GM19328 (cell line): ENCODE measurements around the gene CDIP1.
A peak's percentile ranks its signal among the peaks of the same experiment; 100 is the strongest.

Experiments
- ATAC-seq: cut with Tn5 transposase; IDR thresholded peaks from one replicate; pipeline ENCODE4 v1.9.1; 2021; ENCODE audit warnings: mild to moderate bottlenecking, moderate library complexity; ENCODE audit not compliant: unreplicated experiment

Gene CDIP1

DNA sequence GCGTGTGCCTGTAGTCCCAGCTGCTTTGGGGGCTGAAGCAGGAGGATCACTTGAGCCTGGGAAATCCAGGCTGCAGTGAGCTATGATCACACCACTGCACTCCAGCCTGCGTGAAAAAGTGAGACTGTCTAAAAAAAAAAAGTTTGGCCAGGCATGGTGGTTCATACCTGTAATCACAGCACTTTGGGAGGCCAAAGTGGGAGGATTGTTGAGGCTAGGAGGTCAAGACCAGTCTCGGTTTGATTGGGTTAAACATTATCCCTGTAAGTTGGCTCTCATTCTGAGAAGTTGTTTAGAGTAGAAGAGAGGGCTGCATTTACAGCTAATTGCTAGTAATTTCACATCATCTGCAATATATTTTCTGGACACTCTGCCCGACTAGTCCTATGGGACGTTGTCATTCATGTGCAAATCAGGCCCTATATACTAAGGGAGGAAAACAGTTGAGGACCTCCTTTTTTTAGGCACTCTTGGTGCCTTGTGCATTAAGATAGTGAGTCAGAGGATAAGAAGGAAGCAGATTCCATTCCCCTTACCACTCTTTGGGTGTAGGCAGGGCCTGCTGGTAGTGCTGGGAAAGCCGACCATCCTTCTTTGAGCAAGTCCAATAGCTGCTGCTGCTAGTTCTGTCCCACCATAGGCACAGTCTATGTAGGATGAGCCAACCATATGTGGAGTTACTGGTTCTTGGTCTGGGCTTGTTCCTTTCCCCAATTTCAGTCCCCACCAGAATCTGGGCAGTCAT lies 43.7 kb downstream of the CDIP1 start:
- ATAC-seq, result no peak

DNA sequence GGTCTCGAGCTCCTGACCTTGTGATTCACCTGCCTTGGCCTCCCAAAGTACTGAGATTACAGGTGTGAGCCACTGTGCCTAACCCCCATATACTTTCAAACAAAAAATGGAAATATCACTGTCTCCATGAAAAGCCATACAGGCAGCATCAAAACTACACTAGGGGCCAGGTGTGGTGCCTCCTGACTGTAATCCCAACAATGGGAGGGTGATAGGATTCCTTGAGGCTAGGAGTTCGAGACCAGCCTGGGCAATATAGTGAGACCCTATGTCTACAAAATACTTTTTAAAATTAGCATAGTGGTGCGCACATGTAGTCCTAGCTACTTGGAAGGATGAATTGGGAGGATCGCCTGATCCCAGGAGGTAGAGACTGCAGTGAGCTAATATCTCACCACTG lies 46.7 kb downstream of the CDIP1 start:
- ATAC-seq, result no peak

DNA sequence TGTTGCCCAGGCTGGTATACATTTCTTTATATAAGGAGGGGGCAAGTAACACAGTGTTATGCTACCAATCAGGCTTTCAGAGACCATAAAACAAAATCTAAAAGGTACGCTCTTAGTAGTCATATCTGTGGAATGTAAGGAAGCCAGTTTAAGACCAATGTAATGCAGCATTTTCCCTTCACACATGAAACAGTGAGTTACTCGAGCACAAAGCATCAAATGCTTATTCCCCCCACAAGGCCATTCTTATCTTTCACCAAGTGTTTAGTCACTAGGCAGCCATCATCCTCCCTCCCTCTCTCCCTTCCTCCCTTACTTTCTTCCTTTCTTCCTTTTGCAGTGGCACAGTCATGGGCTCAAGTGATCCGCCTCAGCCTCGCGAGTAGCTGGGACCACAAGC lies 49.5 kb downstream of the CDIP1 start:
- ATAC-seq, result no peak

DNA sequence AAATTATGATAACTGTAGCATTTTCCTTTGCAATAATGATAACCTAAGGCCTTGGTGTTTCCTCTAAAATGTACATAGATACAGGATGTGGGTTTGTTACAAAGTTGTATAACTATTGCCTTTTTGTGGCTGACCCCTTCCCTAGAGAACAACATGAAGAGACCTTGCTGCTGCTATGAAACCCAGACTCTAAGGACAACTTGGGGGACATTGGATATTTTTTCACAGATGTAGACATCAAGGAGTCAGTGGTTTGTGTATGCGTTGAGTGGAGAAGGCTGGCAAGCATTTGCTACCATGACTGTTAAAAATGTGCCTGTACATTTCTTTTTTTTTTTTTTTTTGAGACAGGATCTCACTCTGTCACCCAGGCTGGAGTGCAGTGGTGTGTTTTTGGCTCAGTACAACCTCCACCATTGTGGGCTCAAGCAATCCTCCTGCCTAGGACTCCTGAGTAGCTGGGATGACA lies 50.0 kb downstream of the CDIP1 start:
- no peak for ATAC-seq

DNA sequence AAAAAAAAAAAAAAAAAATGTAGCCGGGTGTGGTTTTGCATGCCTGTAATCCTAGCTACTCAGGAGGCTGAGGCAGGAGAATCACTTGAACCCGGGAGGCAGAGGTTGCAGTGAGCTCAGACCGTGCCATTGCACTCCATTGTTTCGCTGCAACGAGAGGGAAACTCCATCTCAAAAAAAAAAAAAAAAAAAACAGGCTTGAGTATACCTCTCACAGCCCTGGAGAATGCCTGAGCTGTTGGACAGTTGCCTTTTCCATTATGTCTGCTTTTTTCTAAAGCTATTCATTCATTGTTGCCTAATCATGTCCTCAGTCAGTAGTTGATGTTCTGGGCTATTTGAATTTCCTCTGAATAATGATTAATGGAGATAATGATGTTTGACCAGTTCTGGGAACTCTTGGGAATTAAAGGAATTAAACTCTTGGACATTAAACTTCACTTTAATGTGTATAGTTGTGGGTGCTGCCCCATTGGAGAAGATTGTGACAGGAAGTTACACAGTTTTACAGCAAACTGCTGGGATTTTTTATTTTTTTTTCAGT lies 50.5 kb downstream of the CDIP1 start:
- ATAC-seq, result no peak

DNA sequence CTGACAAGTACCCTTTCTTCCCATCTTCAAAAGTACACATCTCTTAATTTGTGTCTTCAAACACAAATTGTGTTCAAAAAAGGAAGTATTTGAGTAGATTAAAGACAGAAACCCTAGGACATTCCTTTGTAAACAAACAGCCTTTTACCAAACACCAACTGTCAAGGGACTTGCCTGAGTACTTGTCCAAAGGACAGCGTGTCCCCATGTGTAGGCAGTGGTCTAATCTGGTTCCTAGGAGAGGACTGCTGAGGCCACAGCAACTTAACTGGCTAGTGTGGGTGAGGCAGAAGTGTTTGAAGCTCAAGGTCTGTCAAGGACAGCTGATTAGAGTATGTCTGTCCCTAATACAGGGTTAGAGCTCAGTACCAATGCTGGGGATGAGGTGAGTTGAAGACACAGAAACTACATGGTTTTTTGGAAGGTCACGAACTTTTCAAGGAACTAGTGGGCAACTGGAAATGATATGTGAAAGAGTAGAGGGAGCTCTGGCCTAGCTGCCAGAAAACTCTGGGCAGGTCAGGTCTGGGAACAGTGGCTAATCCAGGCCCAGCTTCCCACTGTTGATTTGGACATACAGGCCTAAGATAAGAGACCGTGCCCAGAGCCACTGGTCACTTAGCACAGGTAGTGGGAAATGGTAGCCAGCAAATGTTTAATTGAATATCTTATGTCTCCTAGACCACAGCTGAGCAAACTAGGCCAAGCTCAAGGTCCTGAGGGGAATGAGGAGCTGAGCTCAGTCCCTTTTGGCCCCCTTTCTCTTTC lies 52.3 kb downstream of the CDIP1 start:
- no peak for ATAC-seq

DNA sequence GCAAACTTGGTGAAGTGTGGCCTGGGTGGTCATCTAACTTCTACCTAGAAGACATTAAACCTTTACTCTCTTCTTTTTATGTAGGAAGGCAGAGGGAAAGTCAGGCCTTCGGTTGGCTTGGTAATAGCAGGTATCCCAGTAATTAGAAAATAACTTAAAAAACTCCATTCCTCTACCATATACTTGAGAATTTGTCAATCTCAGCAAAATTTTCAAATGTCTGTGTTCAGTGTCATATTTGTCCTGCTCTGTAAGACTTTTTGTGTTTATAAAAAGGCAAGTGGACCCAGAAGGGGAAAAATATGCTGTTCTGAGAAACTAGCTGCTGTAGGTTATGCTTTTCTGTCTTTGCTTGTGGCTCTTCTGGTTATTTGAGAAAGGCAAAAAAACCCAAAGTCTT lies 56.6 kb downstream of the CDIP1 start:
- ATAC-seq, result no peak

DNA sequence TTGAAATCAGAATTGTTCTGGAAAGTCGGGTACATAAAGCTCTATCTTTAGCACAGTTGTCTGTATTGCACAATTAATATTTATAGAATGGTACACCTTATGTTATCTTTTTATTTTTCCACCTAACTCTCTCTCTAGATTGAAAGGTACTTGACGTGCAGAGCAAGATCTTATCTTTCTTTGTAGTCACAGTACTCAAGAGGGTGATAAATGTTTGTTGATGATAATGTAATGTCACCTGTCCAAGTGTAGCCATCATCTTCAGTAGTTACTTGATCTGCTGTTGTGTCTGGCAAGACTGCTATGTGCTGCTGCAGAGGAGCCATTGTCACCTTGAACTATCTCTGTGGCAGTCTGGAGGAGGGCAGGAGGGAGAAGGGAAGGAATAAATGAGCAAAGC lies 57.0 kb downstream of the CDIP1 start:
- no peak for ATAC-seq

DNA sequence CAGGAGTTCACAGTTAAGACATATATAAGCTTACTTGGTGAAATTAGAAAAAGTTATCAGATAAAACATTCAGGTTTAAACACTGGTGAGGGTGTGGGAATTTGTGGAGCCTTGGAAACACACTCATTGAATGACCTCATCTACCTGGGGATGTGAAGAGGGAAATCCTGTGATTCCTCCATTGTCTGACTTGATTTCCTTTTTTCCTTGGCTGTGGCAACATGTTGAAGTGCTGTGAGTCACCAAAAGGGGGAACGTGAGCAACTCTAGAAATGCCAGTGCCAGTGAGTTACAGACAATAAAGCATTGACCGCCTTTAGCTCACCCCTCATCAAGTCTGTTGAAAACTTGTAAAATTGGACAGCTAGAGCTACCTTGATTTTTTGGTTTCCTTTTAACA lies 60.6 kb downstream of the CDIP1 start:
- ATAC-seq, result no peak

DNA sequence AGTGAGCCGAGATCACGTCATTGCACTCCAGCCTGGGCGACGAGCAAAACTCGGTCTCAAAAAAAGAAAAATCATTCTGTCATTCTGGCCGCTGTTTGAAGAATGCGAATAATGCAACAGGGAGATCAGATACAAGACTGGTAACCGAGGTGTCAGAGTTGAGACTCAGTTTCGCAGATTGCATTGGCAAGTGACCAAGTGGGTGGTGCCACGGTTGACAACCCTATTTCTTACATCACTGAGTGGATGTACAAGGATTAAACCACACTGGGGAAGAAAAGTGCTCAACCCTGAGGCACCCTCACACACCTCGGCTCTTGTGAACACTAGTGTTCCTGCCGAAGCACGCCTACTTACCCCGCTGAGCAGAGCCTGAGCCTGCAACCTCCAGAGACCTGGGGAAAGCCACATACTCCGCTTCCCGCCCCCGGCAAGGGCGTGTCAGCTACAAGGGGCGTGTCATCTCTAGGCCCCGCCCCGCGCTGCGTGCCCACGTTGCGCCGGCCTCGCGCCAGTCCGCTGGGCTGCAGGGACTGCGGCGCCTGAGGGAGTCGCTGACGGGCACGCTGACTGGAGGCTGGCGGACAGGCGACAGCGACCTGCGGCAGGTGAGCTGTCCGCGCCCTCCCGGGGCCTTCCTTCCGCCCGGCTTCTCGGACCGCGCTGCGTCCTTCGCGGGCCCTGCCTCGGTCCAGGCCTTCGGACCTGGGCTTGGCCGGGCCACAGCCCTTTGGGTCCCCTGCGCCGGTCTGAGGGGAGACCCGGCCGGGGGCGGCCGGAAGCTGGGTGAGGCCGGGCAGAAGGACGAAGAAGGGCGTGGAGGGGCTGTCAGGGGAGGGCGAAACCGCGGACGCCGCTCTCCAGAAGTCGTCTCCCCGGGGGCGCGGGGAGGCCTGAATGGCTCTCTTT lies 62.4 kb downstream of the CDIP1 start, which contains the start of gene HMOX2:
TSS of gene HMOX2 (plus strand) at position 519 of the 909 bp plus-strand sequence. CDS start 29,127 bp downstream, outside the sequence.
- peak; percentile 83 for ATAC-seq

DNA sequence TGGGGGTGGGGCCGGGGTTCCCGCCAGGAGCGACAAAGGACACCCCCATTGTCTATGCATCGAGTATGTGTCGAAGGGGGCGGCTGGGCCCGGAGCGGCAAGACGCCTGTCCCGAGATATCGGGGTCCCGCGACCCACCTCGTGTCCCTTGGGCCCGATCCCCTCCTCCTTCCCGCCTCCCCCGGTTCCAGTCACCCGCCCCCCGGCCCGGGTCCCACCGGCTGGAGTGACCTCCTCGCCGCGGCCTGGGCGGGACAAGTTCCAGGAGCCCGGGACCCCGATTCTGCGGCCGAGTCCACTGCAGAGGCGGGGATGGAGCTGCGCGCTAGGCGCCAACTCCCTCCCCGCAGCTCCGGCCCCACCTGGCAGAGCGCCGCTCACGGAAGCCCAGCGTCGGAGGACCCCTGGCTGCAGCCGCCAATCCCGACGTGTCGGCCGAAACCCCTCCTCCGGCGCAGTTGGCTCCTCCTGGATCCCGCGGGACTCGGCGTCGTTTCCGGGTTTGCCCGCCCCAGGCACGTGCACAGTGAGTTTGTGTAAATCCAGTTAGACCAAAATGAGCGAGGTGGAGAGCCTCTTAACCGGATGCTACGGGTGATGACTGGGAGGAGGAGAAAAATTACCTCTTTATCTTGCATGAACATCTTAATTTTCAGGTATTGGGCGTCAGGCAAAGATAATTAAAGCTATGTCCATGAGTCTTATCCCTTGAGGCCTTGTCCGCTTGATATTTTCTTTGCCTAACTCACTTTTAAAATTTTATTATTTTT lies 64.2 kb downstream of the CDIP1 start, which contains the start of gene NMRAL1:
TSS of gene NMRAL1 (minus strand) at position 434 of the 770 bp plus-strand sequence. CDS start 493 bp downstream, outside the sequence.
- ATAC-seq, result no peak

DNA sequence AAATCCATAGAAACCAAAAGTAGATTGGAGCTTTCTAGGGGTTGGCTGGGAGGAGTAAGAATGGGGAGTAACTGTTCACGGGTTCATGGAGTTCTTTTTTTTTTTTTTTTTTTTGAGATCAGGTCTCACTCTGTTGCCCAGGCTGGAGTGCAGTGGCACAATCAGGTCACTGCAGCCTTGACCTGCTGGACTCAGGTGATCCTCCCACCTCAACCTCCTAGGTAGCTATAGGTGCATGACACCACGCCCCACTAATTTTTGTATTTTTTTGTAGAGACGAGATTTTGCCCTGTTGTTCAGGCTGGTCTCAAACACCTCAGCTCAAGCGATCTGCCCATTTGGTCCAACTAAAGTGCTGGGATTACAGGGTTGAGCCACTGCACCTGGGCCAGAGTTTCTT lies 65.7 kb downstream of the CDIP1 start:
- no peak for ATAC-seq

DNA sequence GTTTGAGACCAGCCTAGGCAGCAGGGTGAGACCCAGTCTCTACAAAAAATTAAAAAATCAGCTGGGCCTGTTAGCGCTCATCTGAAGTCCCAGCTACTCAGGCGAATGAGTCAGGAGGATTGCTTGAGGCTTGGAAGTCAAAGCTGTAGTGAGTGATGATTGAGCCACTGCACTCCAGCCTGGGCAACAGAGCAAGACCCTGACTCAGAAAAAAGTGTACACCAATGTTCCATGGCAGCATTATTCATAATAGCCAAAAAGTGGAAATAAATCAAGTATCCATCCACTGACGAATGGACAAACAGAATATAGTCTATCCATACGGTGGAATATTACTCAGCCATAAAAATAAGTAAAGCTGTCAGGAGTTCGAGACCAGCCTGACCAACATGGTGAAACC lies 66.7 kb downstream of the CDIP1 start:
- no peak for ATAC-seq

DNA sequence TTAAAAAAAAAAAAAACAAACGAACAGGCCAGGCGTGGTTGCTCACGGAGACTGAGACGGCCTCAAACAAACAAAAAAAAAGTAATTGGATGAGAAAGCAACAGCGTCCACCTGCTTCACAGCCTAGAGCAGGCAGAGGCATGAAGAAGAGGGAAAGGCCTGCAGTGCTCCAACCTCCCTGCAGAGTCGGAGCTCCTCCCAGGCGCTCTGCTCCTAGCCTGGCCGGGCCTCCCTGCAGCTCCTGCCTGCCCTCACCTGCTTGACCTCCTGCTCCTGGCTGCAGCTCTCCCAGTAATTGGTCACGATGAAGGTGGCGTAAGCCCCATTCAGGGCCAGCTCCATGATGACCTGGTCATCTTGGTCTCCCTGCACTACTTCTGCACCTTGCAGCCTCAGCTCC lies 69.6 kb downstream of the CDIP1 start:
- no peak for ATAC-seq

DNA sequence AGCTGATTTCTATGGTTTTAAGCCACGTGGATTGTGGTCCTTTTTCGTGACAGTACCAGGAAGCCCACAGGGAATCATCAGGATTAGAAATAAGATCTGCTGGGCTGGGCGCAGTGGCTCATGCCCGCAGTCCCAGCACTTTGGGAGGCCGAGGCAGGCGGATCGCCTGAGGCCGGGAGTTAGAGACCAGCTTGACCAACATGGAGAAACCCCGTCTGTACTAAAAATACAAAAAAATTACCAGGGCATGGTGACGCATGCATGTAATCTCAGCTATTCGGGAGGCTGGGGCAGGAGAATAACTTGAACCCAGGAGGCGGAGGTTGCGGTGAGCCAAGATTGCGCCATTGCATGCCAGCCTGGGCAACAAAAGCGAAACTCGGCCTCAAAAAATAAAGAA lies 70.7 kb downstream of the CDIP1 start:
- no peak for ATAC-seq

DNA sequence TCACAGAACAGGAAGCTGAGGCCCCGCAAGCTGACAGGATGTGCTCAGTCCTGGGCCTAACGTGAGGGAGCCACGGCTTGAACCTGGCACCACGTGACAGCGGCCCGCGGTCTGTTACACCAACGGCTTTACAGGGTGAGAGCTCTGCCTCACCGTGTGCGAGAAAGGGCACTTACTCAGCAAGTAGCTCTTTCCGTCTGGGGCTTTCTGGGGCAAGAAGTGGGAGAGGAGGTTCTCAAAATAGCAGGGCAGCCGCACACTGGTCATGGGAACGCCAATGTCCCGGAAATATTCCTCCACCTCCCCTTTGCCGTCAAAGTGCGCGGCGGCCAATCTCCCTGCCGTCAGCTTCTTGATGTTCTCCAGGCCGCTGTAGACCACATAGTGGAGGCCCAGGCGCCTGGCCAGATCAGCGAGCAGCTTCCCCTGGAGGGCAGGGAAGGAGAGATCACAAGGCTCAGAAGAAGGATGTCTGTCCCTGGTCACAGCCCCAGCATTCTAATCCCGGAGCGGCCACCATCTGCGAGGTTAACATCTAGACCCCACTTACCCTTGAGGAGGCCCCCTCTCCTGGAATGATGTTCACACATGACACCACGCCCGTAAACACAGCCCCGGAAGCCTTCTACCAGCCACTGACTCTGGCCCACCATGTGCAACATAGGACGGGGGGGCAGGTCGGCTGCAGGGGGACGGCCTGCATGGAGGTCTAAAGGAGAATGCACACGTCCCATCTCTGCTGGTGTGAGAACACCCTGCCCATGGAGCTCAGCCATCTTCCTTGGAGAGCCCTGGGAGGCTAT lies 72.4 kb downstream of the CDIP1 start:
- no peak for ATAC-seq

DNA sequence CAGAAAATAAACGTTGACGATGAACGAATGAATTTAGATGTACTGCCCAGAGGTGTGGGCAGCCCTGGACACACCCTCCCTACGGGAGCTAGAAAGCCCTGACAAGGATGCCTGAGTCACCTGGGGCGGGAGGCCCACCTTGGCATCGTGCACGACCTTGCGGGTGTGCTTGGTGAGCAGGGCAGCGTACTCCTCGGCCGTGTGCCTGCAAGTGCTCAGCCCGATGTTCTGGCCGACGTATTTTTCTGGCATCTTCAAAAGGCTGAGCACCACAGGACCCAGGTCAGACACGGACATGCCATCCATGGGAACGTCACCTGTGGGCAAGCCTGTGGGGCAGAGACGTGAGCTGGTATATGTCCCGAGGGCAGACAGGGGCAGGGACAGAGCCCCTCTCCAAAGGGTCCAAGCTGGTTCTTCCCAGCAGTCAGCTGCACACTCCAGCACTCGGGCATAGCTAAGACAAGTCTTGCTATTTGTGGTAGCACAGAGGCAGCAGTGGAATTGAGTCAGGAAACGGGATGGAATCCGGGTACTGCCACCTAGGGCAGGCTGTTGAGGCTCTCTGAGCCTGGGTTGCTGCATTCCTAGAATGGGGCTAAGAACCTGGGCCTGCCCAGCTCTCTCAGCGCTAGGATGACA lies 74.9 kb downstream of the CDIP1 start:
- ATAC-seq, result no peak

DNA sequence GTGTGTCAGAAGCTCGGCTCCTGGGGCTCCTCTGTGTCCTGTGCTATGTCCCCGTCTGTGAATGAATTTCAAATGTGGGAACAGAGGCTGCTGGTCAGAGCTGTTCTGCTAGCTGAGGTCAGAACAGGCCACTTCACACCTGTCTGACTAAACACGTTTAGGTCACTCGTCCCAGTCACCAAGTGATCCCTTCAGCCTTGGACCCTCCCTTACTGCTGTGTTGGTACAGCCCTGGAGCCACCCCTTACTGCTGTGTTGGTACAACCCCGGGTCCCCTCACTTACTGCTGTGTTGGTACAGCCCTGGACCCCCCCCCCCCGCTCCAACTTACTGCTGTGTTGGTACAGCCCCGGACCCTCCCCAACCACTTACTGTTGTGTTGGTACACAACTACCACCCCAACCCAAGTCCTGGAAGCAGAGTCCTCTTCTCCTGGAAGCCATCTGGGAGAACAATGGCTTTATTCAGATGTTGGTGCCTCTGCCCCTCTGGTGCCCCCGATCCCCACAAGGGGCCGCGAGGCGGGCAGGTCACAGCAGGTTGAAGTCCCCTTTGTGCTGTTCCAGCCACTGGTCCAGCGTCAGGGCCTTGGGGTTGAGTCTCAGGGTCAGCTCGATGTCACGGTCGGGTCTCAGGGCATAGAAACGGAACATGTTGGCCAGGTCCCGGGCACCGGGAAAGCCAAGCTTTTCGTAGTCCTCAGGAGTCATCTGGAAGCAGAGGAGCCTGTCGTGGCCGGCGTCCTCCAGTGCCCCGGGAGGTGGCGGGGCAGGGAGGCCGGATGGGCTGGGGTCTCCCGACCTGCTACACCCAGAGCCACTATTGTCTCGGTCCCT lies 77.1 kb downstream of the CDIP1 start:
- ATAC-seq, result no peak
